ENCODE results near the gene TMC2. TPM values are rescaled to one million over a fixed set of nuclear protein-coding genes. Genes with fewer than 3 reads are reported as not detected.

Gene TMC2
- polyA plus RNA-seq, 1 experiment = not detected

- CTCF ChIA-PET = no interaction called here
- no peak overlapping the region for H3K4me3 ChIP-seq (ENCODE audit: low read depth, low read length)
- peaks cover 12% of the 10 kb centered on the region for H3K27me3 ChIP-seq (ENCODE audit: control insufficient read depth, insufficient read depth, low read length)
- POLR2A ChIA-PET = no interaction called here
- TF ChIP-seq, protein P1, sequence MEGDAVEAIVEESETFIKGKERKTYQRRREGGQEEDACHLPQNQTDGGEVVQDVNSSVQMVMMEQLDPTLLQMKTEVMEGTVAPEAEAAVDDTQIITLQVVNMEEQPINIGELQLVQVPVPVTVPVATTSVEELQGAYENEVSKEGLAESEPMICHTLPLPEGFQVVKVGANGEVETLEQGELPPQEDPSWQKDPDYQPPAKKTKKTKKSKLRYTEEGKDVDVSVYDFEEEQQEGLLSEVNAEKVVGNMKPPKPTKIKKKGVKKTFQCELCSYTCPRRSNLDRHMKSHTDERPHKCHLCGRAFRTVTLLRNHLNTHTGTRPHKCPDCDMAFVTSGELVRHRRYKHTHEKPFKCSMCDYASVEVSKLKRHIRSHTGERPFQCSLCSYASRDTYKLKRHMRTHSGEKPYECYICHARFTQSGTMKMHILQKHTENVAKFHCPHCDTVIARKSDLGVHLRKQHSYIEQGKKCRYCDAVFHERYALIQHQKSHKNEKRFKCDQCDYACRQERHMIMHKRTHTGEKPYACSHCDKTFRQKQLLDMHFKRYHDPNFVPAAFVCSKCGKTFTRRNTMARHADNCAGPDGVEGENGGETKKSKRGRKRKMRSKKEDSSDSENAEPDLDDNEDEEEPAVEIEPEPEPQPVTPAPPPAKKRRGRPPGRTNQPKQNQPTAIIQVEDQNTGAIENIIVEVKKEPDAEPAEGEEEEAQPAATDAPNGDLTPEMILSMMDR (IDR thresholded peaks at IDR 0.05; ENCODE audit: insufficient read depth, low read depth, low read length) = no peak
- DNase-seq (ENCODE audit: low read depth) = no peak
- no peaks in the 10 kb centered on the region for H3K36me3 ChIP-seq (ENCODE audit: control insufficient read depth, insufficient read depth, low read length)
Measured at GRCh38 chr20:2541940-2542339, 5.6 kb downstream of the TMC2 start.

- ChIA-PET CTCF (no interaction called here), POLR2A (no interaction called here)
- TF ChIP-seq, protein P1 (IDR thresholded peaks at IDR 0.05; ENCODE audit: insufficient read depth, low read depth, low read length) = no peak
- DNase-seq (ENCODE audit: low read depth) = no peak
- Histone ChIP-seq H3K4me3 (ENCODE audit: low read depth, low read length) (no peak overlapping the region), H3K27me3 (ENCODE audit: control insufficient read depth, insufficient read depth, low read length) (peaks cover 10% of the 10 kb centered on the region), H3K36me3 (ENCODE audit: control insufficient read depth, insufficient read depth, low read length) (no peaks in the 10 kb centered on the region)
Measured at GRCh38 chr20:2542361-2542760, 6.0 kb downstream of the TMC2 start.

DNA sequence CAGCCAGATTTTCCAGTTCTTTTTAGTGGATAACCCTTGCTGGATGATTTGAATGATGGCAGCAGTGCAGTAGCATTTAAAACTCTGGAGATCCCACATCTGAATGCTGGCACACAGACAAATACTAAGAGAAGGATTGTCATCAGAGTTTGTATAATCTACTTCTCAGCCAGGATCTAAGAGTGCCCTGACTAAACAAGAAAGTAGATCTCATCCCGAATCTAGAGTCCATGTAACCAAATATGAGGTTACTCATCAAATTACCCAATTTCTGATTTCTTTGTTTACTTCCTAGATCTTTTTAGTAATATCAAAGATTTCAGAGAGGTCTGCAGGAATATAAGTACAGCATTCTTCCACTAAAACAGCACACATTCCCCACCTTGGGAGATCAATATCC, 7.8 kb downstream of the TMC2 start:
- DNase-seq (ENCODE audit: low read depth) = no peak
- Histone ChIP-seq H3K27me3 (ENCODE audit: control insufficient read depth, insufficient read depth, low read length) (peaks cover 7% of the 10 kb centered on the region), H3K4me3 (ENCODE audit: low read depth, low read length) (no peak overlapping the region), H3K36me3 (ENCODE audit: control insufficient read depth, insufficient read depth, low read length) (no peaks in the 10 kb centered on the region)
- CTCF ChIA-PET = no interaction called here
- TF ChIP-seq, protein P1 (IDR thresholded peaks at IDR 0.05; ENCODE audit: insufficient read depth, low read depth, low read length) = no peak
- POLR2A ChIA-PET = no interaction called here

DNA sequence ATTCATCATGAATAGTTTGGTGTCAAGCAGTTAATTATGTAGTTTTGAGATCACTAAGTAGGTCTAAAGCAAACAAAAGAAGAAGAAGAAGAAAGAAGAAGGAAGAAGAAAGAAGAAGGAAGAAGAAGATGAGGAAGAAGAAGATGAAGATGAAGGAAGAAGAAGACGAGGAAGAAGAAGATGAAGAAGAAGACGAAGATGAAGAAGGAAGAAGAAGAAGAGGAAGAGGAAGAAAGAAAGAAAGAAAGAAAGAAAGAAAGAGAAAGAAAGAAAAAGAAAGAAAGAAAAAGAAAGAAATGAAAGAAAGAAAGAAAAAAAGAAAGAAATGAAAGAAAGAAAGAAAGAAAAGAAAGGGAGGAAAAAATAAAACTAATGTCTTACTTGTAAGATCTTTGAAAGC, 9.2 kb downstream of the TMC2 start:
- DNase-seq (ENCODE audit: low read depth) = no peak
- ChIA-PET POLR2A (no interaction called here), CTCF (no interaction called here)
- Histone ChIP-seq H3K36me3 (ENCODE audit: control insufficient read depth, insufficient read depth, low read length) (no peaks in the 10 kb centered on the region), H3K4me3 (ENCODE audit: low read depth, low read length) (no peak overlapping the region), H3K27me3 (ENCODE audit: control insufficient read depth, insufficient read depth, low read length) (peaks cover 3% of the 10 kb centered on the region)
- TF ChIP-seq, protein P1 (IDR thresholded peaks at IDR 0.05; ENCODE audit: insufficient read depth, low read depth, low read length) = no peak

- peaks cover 24% of the 10 kb centered on the region for H3K27me3 ChIP-seq (ENCODE audit: control insufficient read depth, insufficient read depth, low read length)
- ChIA-PET POLR2A (no interaction called here), CTCF (no interaction called here)
Measured at GRCh38 chr20:2557873-2558580, 21.7 kb downstream of the TMC2 start.

More at GRCh38 chr20:2557873-2558580, 21.7 kb downstream of the TMC2 start:
- DNase-seq (ENCODE audit: low read depth) = no peak
- Histone ChIP-seq H3K4me3 (ENCODE audit: low read depth, low read length) (no peak overlapping the region), H3K36me3 (ENCODE audit: control insufficient read depth, insufficient read depth, low read length) (no peaks in the 10 kb centered on the region)
- TF ChIP-seq, protein P1 (IDR thresholded peaks at IDR 0.05; ENCODE audit: insufficient read depth, low read depth, low read length) = no peak

All from BJ (cell line).